Amniotic epithelial cell (primary cell): ENCODE data around the gene XRCC3.
"Not testable (repeated sequence)": the region's sequence is repeated elsewhere in the genome, so short reads cannot be mapped to it uniquely, and the experiment has no call there.

Experiments used
- DNase-seq: peaks from one replicate; pipeline ENCODE4 v3.0.0-alpha.2; 2010; ENCODE audit warnings: low read depth

XRCC3 gene

DNA sequence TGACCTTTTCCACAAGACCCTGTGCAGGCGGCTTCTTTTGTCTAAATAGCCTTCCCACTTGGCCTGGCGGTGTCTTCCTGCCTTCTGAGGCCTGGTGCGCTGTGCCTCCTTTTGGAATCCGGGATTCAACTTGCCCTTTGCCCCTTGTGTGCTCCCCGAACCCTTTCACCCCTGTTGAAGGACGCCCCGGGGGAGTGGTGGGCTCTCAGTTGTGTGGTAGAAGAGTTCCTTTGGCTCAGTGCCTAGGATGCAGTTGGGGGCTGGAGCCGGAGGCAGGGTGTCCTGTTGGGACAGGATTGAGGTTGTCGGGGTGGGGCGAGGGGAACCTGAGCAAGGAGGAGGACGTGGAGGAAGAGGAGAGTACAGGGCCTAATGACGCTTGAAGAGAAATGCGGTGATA is 51.7 kb downstream of the XRCC3 start:
- DNase-seq = no peak

DNA sequence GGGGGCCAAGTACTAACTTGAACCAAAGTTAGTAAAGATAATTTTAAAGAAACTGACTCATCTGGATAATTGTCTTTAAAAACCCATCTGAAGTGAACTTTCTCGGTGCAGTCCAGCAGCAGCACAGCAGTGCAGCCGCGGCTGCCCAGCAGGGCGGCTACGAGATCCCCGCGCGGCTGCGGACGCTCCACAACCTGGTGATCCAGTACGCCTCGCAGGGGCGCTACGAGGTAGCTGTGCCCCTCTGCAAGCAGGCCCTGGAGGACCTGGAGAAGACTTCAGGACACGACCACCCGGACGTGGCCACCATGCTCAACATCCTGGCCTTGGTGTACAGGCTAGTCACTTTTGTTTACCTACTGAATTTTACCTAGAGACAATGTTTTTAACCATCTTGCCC is 52.7 kb downstream of the XRCC3 start:
- DNase-seq = no peak

DNA sequence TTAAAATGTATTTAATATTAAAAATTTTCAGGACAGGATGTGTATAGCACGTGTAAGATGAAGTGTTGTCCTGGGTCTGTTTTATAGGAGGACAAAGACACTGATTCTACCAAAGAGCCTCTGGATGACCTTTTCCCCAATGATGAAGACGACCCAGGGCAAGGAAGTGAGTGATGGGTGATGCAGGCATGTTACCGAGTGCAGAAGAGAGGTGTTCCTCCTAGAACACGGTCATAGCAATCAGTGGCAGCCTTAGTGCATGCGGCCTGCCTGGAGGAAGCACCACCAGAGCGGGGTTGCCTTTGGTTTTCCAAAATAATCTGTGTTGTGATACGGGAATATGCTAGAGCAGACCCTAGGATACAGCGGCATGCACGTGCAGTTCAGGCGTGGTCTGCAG is 53.2 kb downstream of the XRCC3 start:
- DNase-seq = no peak

DNA sequence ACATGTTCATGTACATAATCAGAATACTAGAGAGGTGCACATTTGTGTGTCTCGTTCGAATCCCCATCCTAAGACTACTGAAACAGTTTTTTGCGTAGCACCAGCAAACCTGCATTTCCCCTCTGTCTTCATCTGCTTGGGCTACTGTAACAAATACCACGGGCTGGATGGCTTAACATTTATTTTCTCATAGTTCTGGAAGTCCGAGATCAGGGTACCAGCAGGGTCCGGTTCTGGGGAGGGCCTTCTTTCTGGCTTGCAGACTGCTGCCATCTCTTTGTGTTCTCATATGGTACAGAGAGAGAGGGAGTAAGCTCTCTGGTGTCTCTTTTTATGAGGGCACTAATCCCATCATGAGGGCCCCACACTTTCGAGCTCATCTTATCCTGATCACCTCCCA is 55.6 kb downstream of the XRCC3 start:
- no peak for DNase-seq

DNA sequence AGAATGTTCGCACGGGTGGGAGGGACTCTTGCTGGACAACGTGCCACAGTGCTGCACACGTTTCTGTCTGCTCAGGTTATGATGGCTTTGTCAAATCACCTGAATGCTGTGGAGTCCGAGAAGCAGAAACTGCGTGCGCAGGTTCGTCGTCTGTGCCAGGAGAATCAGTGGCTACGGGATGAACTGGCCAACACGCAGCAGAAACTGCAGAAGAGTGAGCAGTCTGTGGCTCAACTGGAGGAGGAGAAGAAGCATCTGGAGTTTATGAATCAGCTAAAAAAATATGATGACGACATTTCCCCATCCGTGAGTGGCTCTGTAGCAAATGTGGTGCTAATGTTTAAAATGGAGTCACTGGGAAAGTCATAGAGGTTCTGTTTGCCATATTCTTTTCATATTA is 57.8 kb downstream of the XRCC3 start:
- peak; percentile 85 for DNase-seq

DNA sequence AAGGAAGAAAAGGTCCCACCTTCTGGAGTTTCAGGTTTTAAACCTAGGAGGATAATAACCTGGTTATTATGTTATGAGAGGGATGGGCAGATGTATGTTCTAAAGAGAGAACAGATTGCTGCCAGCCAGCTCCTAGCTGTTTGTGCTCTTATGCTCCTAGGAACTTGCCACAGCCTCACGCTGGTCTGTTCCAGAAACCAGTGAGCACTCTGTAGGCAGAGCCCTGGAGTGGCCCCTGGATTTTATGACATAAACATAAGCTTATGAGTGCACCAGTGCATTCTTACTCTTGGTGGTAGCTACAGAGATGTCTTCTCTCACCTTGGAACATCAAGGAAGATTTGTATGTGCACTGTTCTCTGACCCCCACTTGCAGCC is 58.5 kb downstream of the XRCC3 start:
- no peak for DNase-seq

DNA sequence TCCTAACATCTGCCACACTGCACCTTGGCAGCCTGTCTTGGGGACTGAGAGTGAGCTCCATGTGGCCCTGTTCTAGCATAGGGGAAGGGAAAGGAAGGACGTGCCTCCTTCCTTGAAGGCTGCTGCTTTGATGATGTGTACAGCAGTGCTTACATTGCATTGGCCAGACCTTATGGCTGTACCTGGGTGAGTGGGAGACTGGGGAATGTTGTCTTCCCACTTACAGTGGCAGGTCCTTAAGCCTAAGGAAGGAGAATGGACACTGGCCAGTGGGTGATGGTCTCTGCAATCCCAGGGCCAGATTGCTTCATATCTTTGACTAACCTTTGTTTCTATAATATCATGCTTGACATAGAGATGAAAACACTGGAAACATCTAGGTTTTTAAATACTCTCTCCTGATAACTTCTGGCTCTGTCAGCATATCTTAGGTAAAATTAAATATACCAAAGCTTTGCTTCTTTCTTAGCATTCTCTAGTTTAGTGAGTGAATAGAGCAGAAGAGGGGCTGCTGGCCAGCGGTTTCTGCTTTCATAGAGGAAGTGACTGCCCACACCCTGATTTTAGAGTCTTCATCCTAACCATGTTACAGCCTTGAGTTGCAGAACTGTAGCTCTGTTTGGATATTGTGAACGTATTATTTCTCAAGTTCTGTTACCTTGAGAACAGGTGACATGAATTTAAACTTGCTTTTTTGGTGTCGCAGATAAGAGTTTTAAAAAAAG is 59.1 kb downstream of the XRCC3 start:
- peak; percentile 68 for DNase-seq

DNA sequence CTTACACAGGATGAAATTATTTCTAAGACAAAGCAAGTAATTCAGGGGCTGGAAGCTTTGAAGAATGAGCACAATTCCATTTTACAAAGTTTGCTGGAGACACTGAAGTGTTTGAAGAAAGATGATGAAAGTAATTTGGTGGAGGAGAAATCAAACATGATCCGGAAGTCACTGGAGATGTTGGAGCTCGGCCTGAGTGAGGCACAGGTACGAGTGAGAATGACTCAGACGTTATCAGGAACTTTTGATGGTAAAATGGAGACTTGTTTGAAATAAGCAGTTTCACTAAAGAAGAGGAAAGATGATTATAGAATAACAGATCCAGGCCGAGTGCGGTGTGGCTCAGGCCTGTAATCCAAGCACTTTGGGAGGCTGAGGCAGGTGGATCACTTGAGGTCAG is 60.6 kb downstream of the XRCC3 start:
- no peak for DNase-seq

DNA sequence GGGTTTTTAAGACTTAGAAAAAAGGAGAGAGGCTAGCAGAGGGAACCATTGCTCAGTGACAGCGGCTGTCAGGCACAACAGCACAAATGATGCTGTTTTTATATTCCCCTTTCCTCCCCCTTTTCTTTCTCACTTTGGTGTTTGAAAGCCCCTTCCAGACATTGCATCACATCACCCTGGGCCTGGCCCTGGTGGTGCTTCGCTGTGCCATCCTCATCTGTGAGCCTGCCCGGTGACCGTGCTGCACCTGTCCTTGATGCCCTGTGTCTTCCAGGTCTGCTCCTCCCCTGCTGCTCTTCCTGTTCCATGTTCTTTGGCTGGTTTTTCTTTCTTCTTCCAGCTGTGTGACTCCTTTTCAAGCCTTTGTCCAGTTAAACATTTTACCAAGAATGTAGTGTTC is 61.4 kb downstream of the XRCC3 start:
- DNase-seq = no peak

DNA sequence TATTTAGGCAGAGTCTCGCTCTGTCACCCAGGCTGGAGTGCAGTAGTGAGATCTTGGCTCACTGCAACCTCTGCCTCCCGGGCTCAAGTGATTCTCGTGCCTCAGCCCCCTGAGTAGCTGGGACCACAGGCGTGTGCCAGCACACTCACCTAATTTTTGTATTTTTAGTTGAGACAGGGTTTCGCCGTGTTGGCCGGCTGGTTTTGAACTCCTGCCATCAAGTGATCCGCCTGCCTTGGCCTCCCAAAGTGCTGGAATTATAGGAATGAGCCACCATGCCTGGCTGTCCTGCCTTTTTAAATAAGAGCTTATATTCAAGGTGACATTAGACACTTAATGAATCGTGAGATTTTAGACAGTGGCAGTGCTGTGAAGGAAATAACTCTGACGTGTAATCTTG is 61.9 kb downstream of the XRCC3 start:
- not testable (repeated sequence) for DNase-seq

DNA sequence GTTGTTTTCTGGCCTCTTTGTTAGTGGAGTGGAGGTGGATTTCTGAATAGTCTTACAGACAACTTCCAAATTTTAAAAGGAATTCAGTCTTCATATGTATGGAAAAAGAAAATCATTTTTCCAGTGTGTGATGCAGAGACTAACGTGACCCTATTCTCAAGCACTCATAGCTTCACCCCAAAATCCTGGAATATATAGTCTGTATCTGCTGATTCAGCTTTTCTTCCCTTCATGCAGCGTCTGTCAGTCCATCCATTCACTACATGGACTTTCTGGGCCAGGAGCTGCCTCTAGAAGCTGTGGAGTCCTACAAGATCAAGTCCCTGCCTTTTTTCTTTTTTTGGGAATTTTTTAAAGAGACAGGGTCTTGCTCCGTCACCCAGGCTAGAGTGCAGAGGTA is 62.4 kb downstream of the XRCC3 start:
- no peak for DNase-seq

DNA sequence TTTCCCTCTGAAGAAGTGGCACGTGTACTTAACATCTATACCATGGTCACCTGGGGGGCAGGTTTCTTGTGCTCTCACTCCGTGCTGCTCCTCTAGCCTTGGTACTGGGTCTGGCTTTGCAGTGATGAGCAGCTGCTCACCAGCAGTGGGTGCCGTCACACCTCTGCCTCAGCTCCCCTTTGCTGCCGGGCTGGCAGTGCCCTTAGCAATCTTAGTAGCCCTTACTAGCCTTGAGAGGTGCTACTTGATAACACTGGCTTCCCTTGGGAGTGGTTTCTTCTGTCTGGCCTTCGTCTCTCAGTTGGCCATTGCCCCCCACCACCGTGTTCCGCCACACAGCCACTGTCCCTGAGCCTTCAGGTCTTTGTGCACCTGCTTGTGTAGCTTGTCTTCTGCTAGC is 63.7 kb downstream of the XRCC3 start:
- no peak for DNase-seq

DNA sequence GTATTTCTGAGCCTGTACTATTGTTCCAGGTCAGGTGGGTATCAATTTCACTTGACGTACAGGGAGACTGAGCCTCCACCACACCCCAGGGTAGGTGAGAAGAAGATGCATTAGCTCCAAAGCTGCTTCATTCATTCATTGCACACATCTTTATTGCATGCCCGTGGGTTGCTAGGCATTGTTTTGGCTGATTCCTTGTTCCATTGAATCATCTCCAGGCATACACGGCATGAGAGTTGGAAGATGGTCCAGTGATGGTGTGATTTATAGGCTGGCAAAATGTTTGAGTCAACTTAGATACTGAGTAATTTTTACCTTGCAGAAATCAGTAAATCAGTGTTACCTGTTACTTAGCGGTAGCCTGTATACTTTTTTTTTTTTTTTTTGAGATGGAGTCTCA is 65.0 kb downstream of the XRCC3 start:
- no peak for DNase-seq

DNA sequence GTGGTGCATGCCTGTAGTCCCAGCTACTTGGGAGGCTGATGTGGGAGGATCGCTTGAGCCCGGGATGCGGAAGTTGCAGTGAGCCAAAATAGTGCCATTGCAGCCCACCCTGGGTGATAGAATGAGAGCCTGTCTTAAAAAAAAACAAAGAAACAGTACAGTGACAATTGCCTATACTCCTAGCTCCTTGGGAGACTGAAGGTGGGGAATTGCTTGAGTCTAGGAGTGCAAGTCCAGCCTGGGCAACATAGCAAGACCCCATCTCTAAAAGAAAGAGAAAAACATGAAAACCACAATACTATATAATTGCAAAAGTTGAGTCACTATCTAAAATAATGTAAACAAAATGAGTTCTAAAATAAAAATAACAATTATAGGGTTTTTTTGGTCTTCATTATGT is 66.2 kb downstream of the XRCC3 start:
- DNase-seq = no peak
